HL-60 (cell line): Measurements from ENCODE around the gene GABRB3.

Experiments
- DNase-seq, 2 experiments: peaks; one replicate each; pipeline ENCODE4 v3.0.0-alpha.2; 2010 to 2020; ENCODE audit warnings: low read depth in 1 of 2, low spot score in 1 of 2
- H3K27ac ChIP-seq: fragments of 250-450 bp; sonication (Bioruptor Pico); replicated peaks from 2 replicates; pipeline ENCODE4 v1.5.1; 2020; ENCODE audit warnings: mild to moderate bottlenecking, moderate library complexity
- H3K27me3 ChIP-seq: fragments of 250-450 bp; sonication (Bioruptor Pico); 2 replicates; pipeline ENCODE4 v1.5.1; 2021; ENCODE audit warnings: mild to moderate bottlenecking, moderate library complexity; ENCODE audit not compliant: insufficient read depth, poor library complexity, severe bottlenecking
- H3K4me3 ChIP-seq: replicated peaks from 2 replicates; pipeline ENCODE4 v1.5.1; 2011; ENCODE audit warnings: mild to moderate bottlenecking, control low read depth, low read length; ENCODE audit not compliant: insufficient read depth
- CTCF ChIP-seq: IDR thresholded peaks from one replicate; pipeline ENCODE4 v1.5.1; 2011; ENCODE audit warnings: low read length, control low read depth, inconsistent platforms; ENCODE audit not compliant: insufficient read depth
- GABPA ChIP-seq: IDR thresholded peaks from 2 replicates; pipeline ENCODE4 v1.6.1; 2012; ENCODE audit warnings: low read depth
- POLR2AphosphoS5 ChIP-seq: IDR thresholded peaks from 2 replicates; pipeline ENCODE4 v1.6.1; 2012; ENCODE audit warnings: low read depth
- REST ChIP-seq: IDR thresholded peaks from 2 replicates; pipeline ENCODE4 v1.6.1; 2012; ENCODE audit warnings: low read depth; ENCODE audit not compliant: insufficient replicate concordance
- SPI1 ChIP-seq: IDR thresholded peaks from 2 replicates; pipeline ENCODE4 v1.6.1; 2012; ENCODE audit warnings: low read depth, mild to moderate bottlenecking, borderline replicate concordance

The GABRB3 gene

GRCh38 chr15:26674467-26674866, 98.4 kb downstream of the GABRB3 start:
- no peak for TF ChIP-seq CTCF
- no peak for TF ChIP-seq POLR2AphosphoS5
- TF ChIP-seq REST, result no peak
- TF ChIP-seq GABPA, result no peak
- no peak for TF ChIP-seq SPI1
- H3K27ac ChIP-seq, result no peak overlapping the region
- H3K27me3 ChIP-seq, result no peaks in the 10 kb centered on the region
- no peak for DNase-seq
- no peak overlapping the region for H3K4me3 ChIP-seq

GRCh38 chr15:26673445-26673844, 99.4 kb downstream of the GABRB3 start:
- Histone ChIP-seq H3K27ac (no peak overlapping the region), H3K4me3 (no peak overlapping the region)
- no peak for TF ChIP-seq POLR2AphosphoS5
- TF ChIP-seq CTCF, result no peak
- no peak for TF ChIP-seq SPI1
- TF ChIP-seq REST, result no peak
- TF ChIP-seq GABPA, result no peak

GRCh38 chr15:26670116-26670515, 102.8 kb downstream of the GABRB3 start:
- Histone ChIP-seq H3K27ac (no peak overlapping the region), H3K27me3 (no peaks in the 10 kb centered on the region), H3K4me3 (no peak overlapping the region)
- TF ChIP-seq GABPA, result no peak
- no peak for TF ChIP-seq SPI1
- TF ChIP-seq CTCF, result no peak
- no peak for TF ChIP-seq POLR2AphosphoS5
- TF ChIP-seq REST, result no peak
- DNase-seq, result no peak

More at GRCh38 chr15:26673445-26673844, 99.4 kb downstream of the GABRB3 start:
- DNase-seq, result no peak
- no peaks in the 10 kb centered on the region for H3K27me3 ChIP-seq
